HUDEP-2 (cell line): ENCODE data around the gene NMNAT3.

ENCODE experiments used
- DNase-seq, 76 experiments: peaks; one replicate each; lab custom pipeline; 2025; ENCODE audit not compliant: unreplicated experiment in 76 of 76; lab: John Stamatoyannopoulos, UW

NMNAT3 gene

DNA sequence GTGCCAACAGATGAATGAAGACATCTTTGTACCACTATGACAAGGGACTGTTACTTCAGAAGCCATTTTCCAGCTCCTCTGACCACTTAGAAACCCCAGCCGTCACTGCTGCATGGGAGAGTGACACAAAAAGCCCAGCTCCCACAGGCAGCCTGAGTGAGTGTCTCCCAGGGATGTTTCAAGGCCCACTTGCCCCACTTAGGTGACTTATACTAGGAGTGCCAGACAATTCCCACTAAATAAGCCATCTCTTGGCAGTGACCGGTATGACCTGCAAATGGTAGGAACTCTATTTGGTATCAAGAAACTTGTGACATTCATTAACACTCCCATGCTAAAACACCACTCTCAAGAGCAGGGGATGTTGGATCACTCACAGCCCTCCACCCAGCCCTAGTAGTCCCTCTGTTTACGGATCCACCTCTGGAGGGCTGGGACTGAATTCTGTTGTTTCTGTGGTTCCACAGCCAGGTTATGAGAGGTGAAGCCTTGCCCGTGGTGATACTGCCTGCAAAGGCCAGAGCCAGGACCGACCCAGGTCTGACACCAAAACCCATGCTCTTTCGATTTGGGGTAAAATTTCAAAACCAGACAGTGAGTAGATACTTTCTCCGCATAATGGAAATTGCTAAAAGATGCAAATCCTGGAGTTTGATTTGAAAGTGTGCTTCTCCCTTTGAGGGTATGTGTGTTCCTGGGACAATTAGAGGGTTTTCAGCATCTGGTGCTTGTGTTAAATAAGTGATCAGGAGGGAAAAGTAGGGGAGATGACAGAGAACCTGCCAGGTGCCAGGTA, 152.7 kb downstream of the NMNAT3 start:
- no peak for DNase-seq

DNA sequence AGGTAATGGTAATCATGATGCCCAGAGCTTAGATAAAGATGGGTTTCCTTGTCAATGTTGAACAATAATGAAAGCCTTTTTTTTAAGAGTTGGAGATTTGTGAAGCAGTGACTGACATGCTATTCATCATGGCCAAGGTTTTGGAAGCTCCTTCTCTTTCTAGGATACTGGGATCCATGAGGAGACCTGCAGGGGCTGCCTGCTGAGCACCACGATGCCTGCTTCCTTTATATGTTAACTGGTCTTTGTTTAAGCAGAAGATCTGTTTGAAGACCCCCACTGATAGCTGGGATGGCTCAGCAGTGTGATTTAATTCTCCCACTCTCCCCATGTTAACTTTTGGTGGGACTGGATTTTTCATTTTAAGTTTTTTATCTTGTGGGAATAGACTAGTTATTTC, 154.1 kb downstream of the NMNAT3 start:
- no peak for DNase-seq

DNA sequence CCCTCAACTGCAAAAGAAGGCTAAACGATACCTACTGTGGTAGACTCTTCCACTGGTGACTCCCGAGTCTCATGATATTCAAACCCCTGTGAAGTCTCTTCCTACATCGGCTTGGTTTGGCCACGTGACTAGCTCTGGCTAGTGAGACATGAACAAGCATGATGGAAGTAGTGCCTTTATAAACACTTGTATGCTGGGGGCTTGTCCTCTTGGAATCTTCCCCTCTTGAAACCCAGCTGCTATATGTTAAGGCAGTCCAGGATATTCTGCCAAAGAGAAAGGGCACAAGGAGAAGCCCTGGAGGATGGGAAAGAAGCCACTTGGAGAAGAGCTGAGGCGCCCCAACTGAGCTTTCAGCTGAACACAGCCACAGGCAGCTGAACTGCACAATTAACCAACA, 154.6 kb downstream of the NMNAT3 start:
- no peak for DNase-seq

DNA sequence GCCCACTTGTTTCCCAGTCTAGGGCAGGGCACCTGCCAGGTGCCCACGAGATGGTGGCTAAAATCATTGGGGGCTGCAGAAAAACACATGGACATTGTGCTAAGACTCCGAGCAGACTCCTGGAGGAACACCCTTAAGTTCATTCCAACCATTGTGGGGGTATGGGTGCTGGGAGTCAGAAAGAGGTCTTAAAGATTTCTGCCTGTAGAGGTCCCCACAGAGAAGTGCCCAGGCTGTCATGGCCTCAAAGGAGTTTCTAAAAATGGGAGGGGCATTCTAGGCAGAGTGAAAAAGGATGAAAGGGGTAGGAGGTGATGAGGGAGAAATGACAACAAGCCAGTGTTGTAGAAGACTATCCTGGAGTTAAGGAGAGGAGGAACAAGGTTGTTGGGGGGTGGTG, 155.4 kb downstream of the NMNAT3 start:
- DNase-seq = no peak

DNA sequence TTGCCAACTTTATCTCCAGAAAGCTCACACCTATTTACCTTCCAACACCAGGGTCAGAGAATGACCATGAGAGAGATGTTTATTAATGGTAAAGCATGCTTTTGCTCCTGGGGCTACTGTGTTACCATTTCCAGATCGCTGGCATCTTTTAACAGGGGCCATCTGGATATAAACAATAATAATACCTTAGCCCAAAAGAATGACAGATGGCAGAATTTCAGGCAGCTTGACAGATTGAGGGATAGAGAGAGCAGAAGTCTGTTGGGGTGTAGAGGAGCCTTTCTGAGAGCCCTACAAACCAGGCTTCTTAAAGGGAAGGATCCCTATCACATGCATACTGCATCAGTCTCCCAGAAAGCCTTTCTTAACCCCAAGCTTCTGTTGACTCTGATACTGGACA, 156.0 kb downstream of the NMNAT3 start:
- DNase-seq = no peak

DNA sequence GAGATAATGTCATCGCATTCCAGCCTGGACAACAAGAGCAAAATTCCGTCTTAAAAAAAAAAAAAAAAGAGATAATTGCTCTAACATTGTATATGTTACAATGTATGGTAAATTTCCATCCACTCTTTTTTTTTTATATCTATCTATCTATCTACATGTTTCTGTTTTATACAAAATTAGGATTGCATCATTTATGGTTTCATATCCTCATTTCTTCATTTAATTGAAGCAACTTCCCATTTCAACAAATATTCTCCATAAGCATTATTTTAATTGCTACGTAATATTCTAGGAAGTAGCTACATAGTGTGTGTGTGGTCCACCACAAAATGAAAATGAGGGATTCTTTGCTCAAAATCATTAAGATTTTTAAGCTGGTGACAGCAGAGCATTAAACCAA, 156.6 kb downstream of the NMNAT3 start:
- no peak for DNase-seq

DNA sequence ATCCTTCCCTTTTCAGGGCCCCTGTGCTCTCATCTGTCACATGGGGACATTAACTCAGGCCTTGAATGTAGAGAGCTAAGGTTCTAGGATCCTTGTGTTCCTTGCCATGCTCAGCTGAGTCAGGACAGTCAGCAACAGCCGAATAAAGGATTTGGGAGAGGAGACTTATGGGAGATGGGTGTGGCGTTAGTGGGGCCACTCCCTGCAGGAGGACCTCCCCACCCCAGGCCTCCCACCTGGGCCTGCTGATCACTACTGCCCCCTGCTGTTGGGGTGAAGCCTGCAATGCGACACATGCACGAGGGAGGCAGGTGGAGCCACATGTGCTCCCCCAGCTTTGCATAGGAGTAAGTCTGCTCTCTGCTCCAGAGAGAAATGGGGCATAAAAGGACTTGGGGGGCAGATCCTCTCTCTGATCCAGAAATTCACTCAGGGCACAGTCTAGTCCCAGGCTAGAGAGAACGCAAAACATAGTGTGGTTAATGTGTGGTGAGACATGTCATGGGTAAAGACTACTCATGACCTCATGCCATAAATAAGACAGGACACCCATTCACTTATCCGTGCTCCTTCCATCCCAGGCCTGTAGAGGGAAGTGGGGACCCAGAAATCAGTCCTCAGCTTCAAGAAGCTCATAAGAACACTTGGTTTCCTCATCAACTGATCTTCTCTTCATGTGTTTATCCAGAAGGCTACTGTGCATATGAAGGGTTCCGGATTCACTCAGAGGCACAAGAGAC, 157.6 kb downstream of the NMNAT3 start:
- DNase-seq = peak in 30 of 76 experiments; percentile 1 to 59 (median 16)

DNA sequence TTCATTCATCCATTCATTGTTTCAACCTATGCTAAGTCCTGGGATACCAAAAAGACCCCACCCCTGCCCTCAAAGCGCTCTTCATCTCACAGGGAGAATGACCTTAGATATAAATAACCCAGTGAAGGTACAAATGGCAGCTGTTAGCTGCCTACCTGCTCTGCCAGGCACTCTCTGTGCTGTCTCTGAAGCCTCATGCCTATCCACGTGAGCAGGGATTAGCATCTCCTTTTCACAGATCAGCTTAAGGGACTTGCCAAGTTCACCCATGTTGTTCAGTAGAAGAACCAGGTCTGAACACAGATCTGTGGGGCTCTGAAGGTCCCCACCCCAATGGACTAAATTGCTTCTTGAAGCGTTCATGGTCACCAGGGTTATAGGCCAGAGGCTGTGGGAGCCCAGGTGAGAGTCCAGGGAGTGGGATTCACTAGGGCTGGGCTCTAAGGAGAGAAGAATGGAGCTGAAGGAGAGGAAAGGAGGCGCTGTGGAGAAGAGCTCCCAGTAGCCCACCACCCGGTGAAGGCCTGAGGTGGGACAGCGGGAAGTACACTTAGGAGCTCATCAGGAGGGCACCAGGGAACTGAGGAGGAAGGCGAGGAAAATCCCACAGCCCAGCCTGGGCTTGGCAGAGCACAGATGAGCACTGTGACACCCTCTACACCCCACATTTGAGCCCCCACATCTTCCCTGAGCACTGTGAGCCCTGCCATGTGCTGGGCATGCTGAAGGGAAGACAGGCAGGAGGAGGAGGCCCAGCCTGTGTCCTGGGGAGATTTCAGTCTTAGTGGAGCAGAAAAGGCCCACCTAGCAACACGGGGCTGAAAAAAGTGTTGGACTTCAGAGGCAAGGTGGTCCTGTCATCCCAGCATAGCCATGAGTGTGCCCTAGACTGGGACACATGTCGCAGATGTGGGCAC, 158.6 kb downstream of the NMNAT3 start:
- DNase-seq = no peak

DNA sequence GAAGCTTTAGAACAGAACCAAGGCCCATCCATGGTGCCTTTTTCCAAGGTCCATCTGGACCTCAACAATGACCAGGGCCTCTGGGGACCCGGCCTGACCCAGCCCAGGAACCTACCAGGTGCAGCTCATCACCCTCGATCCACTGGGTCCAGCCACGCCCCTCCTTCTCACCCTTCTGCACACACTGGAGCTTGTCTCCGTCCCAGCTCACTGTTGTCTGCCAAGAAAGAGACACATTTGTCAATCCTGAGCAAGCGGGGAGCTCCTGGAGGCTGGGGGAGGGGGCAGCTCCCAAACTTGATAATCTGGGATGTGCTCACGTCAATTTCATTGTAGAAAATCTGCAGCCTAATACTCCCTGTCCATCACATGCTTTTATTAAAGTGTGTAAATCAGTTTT, 159.5 kb downstream of the NMNAT3 start:
- no peak for DNase-seq

DNA sequence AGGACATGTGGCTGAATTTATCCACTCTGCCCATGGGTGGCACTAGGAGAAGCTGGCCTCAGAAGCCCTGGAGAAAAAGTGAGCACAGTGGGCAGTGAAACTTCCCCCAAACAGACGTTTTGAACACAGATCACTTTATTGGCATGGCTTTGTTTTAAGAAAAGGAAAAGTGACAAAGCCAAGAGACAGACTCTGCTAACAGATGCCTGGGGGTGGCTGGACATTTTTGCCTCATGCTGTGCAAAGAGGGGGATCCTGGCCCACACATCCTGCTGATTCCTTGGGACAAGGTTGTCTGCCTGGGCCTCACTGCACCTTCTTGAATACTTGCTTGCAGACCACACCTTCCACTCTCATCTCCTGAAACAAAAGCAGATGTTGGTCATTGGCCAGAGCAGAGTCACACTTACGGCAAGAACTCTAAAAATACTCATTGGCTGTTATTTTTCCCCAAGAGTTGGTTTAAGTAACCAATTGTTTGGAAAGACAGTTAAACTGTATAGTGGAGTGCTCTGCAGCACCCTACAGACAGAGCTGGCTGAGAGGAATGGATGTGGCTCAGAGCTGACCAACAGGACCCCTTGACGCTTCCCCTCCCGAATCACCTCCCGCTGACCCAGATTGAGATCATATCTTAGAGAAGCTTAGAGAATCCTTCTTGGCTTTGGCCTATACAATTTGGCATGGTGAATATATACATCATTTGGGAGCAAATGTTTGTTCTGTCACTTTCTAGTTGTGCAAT, 160.3 kb downstream of the NMNAT3 start:
- DNase-seq = no peak

DNA sequence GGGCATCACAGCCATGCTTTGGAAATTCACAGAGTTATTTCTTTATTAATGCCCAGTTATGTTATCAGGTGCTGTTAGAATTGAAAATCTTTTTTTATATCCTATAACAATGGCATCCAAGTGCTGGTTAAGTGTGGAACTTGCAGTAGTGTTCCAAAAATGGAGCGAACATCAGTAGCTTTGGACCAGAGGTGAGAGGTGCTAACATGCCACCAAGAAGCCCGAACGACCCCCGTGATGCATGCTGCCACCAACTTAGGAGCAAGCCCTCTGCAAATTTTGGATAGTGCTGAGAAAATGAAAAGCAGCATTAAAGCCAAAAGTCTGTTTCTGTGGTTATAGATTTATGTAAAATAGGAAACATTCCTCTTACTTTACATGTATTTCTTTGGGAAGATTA, 163.0 kb downstream of the NMNAT3 start:
- no peak for DNase-seq
